ENCODE data around the gene DIRAS2.

GRCh38 chr9:90631964-90632363 lies 10.7 kb downstream of the DIRAS2 start:
- TF ChIP-seq POLR2A (IDR thresholded peaks at IDR 0.05): no peak
- no peak for TF ChIP-seq CTCF (IDR thresholded peaks at IDR 0.05)

Data from Peyer's patch (tissue), 4 donors.